Measurements from ENCODE around the gene PBX3. TPM values are rescaled to one million over a fixed set of nuclear protein-coding genes. Genes with fewer than 3 reads are reported as not detected.

PBX3 gene
- total RNA-seq, 1 experiment from 2014 or later, result 7.7 TPM

DNA sequence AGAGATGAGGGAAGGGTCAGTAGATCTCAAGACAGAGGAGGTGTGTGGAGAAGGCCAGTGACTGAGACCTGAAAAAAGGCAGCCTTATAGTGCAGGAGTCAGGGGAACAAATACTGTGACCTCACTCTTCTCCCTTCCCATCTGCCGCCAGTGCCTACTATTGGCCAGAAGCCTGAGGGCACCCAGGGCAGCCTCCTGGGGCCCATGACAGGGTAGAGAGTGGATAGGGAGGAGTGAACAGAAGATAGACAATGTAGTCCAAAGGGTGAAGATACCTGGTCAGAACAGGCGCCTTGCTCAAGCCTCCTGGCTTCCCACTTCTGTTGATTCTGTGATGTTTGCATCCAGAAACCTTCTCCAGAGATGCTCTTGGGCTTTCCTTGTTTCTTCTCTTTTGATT is 196.7 kb downstream of the PBX3 start:
- CTCF ChIA-PET, result no interaction called here
- DNase-seq, result no peak
- Histone ChIP-seq H3K27me3 (replicated peaks; ENCODE audit: control insufficient read depth, insufficient read depth, low read length) (no peaks in the 10 kb centered on the region), H3K9me3 (peaks cover 5% of the 10 kb centered on the region; the same call in 1 of the 2 replicates), H3K4me3 (ENCODE audit: low read depth, low read length) (no peak overlapping the region), H3K36me3 (ENCODE audit: control insufficient read depth, insufficient read depth, low read length) (no peaks in the 10 kb centered on the region), H3K4me1 (no peaks in the 10 kb centered on the region; the same call in 1 of the 2 replicates)
- H3K4me3 Mint-ChIP-seq (ENCODE audit: unreplicated experiment), result no peak overlapping the region
- no peak overlapping the region for H3K27ac Mint-ChIP-seq (ENCODE audit: unreplicated experiment)
- H3K27me3 Mint-ChIP-seq (ENCODE audit: insufficient read depth, unreplicated experiment), result no peaks in the 10 kb centered on the region
- BruUV-seq (replicated peaks), result no TSS peak
- peaks cover 19% of the 10 kb centered on the region for H3K9me3 Mint-ChIP-seq (ENCODE audit: unreplicated experiment)
- TF ChIP-seq, protein P1, sequence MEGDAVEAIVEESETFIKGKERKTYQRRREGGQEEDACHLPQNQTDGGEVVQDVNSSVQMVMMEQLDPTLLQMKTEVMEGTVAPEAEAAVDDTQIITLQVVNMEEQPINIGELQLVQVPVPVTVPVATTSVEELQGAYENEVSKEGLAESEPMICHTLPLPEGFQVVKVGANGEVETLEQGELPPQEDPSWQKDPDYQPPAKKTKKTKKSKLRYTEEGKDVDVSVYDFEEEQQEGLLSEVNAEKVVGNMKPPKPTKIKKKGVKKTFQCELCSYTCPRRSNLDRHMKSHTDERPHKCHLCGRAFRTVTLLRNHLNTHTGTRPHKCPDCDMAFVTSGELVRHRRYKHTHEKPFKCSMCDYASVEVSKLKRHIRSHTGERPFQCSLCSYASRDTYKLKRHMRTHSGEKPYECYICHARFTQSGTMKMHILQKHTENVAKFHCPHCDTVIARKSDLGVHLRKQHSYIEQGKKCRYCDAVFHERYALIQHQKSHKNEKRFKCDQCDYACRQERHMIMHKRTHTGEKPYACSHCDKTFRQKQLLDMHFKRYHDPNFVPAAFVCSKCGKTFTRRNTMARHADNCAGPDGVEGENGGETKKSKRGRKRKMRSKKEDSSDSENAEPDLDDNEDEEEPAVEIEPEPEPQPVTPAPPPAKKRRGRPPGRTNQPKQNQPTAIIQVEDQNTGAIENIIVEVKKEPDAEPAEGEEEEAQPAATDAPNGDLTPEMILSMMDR (IDR thresholded peaks at IDR 0.05; ENCODE audit: insufficient read depth in 1 of 2, low read depth in 1 of 2, low read length in 1 of 2, severe bottlenecking in 1 of 2, unreplicated experiment in 1 of 2), result no peak
- intact Hi-C loops (cut with micrococcal nuclease; ENCODE audit: unreplicated experiment), result no loop called here
- no peaks in the 10 kb centered on the region for H3K4me1 Mint-ChIP-seq (ENCODE audit: low read depth, unreplicated experiment)
- H3K36me3 Mint-ChIP-seq (ENCODE audit: insufficient read depth, unreplicated experiment), result no peaks in the 10 kb centered on the region
- POLR2A ChIA-PET, result no interaction called here

DNA sequence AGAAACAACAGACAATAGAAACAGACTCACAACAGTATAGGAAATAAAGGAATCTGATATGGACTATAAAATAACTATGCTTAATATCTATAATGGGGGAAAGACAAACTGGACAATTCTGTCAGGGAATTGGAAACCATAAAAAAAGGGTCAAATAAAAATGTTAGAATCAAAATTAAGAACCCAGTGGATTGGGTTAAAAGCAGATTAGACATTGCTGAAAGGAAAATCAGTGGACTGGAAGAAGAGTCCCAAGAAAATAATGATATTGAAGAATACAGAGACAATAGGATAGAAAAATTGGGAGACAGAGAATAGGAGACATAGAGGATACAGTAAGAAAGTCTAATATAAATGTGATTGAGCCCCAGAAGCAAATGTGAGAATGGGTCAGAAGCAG is 199.2 kb downstream of the PBX3 start:
- BruUV-seq (replicated peaks), result no TSS peak
- TF ChIP-seq, protein P1 (IDR thresholded peaks at IDR 0.05; ENCODE audit: insufficient read depth in 1 of 2, low read depth in 1 of 2, low read length in 1 of 2, severe bottlenecking in 1 of 2, unreplicated experiment in 1 of 2), result no peak
- CTCF ChIA-PET, result no interaction called here

DNA sequence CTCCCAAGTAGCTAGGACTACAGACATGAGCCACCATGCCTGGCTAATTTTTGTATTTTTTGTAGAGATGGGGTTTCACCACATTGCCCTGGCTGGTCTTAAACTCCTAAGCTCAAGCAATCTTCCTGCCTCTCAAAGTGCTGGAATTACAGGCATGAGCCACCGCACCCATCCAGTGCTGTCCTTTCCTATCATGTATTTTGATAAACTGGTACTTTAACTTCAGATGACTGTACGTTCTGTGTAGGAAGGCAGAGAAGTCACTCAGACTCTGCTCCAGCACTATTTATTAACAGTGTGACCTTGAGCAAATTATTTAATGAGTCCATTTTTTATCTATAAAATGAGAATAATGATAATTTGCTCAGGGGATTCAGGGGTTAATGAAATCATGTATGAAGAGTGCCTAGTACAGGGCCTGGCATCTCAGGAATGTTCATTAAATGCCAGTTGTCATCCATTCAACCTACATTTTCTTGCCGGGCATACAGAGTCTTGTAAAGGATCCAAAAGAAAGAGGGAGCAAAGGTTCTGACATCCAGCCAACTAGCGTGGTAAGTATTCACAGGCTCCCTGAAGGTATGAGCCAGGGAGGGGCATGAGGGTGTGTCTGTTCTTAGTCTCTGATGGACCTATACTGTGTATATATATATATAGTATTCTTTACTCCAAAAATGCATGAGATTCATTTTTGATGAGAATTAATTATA is 201.9 kb downstream of the PBX3 start:
- no peak for DNase-seq
- no peak overlapping the region for H3K4me3 ChIP-seq (ENCODE audit: low read depth, low read length)
- peaks cover 5% of the 10 kb centered on the region; the same call in 1 of the 2 replicates for H3K9me3 ChIP-seq
- intact Hi-C loops (cut with micrococcal nuclease; ENCODE audit: unreplicated experiment), result no loop called here
- ChIA-PET POLR2A (no interaction called here), CTCF (no interaction called here)
- H3K9me3 Mint-ChIP-seq (ENCODE audit: unreplicated experiment), result peaks cover 19% of the 10 kb centered on the region
- no peaks in the 10 kb centered on the region for H3K36me3 Mint-ChIP-seq (ENCODE audit: insufficient read depth, unreplicated experiment)
- no peaks in the 10 kb centered on the region for H3K27me3 Mint-ChIP-seq (ENCODE audit: insufficient read depth, unreplicated experiment)
- peaks cover 6% of the 10 kb centered on the region for H3K4me1 Mint-ChIP-seq (ENCODE audit: low read depth, unreplicated experiment)
- no peaks in the 10 kb centered on the region for H3K27me3 ChIP-seq (replicated peaks; ENCODE audit: control insufficient read depth, insufficient read depth, low read length)
- H3K36me3 ChIP-seq (ENCODE audit: control insufficient read depth, insufficient read depth, low read length), result no peaks in the 10 kb centered on the region
- TF ChIP-seq, protein P1 (IDR thresholded peaks at IDR 0.05; ENCODE audit: insufficient read depth in 1 of 2, low read depth in 1 of 2, low read length in 1 of 2, severe bottlenecking in 1 of 2, unreplicated experiment in 1 of 2), result no peak
- peaks cover 8% of the 10 kb centered on the region for H3K4me1 ChIP-seq
- H3K27ac Mint-ChIP-seq (ENCODE audit: unreplicated experiment), result no peak overlapping the region
- no peak overlapping the region for H3K4me3 Mint-ChIP-seq (ENCODE audit: unreplicated experiment)
- no TSS peak for BruUV-seq (replicated peaks)

More for the DNA sequence above, 199.2 kb downstream of the PBX3 start:
- Mint-ChIP-seq H3K36me3 (ENCODE audit: insufficient read depth, unreplicated experiment) (no peaks in the 10 kb centered on the region), H3K4me3 (ENCODE audit: unreplicated experiment) (no peak overlapping the region), H3K9me3 (ENCODE audit: unreplicated experiment) (peaks cover 19% of the 10 kb centered on the region), H3K27ac (ENCODE audit: unreplicated experiment) (no peak overlapping the region), H3K4me1 (ENCODE audit: low read depth, unreplicated experiment) (no peaks in the 10 kb centered on the region), H3K27me3 (ENCODE audit: insufficient read depth, unreplicated experiment) (no peaks in the 10 kb centered on the region)
- no peaks in the 10 kb centered on the region for H3K27me3 ChIP-seq (replicated peaks; ENCODE audit: control insufficient read depth, insufficient read depth, low read length)
- H3K4me3 ChIP-seq (ENCODE audit: low read depth, low read length), result no peak overlapping the region
- intact Hi-C loops (cut with micrococcal nuclease; ENCODE audit: unreplicated experiment), result no loop called here
- DNase-seq, result no peak
- POLR2A ChIA-PET, result no interaction called here
- H3K9me3 ChIP-seq, result peaks cover 5% of the 10 kb centered on the region; the same call in 1 of the 2 replicates
- no peaks in the 10 kb centered on the region; the same call in 1 of the 2 replicates for H3K4me1 ChIP-seq
- no peaks in the 10 kb centered on the region for H3K36me3 ChIP-seq (ENCODE audit: control insufficient read depth, insufficient read depth, low read length)

Data from Caco-2 (cell line).